ENCODE data around the gene PCDH12.

GRCh38 chr5:141966275-141966962, 8.4 kb upstream of the PCDH12 start:
- TF ChIP-seq CTCF (IDR thresholded peaks at IDR 0.05) (no peak), POLR2A (IDR thresholded peaks at IDR 0.05) (no peak)
